ENCODE results near the gene NEUROD2. TPM values are rescaled to one million over a fixed set of nuclear protein-coding genes. Genes with fewer than 3 reads are reported as not detected.

Gene NEUROD2
- total RNA-seq, 2 donors from 2014 or later: not detected

- ATAC-seq (replicated peaks in 1 of 2) (no peak), DNase-seq (no peak)
- Mint-ChIP-seq H3K36me3 (ENCODE audit: insufficient read depth in 2 of 2) (no peaks in the 10 kb centered on the region), H3K9me3 (no peaks in the 10 kb centered on the region), H3K4me3 (no peak overlapping the region), H3K27ac (no peak overlapping the region), H3K27me3 (ENCODE audit: low read depth) (no peaks in the 10 kb centered on the region), H3K4me1 (ENCODE audit: low read depth) (no peaks in the 10 kb centered on the region)
Observed at GRCh38 chr17:39581759-39582085, 26.0 kb downstream of the NEUROD2 start.

GRCh38 chr17:39581071-39581758 lies 26.5 kb downstream of the NEUROD2 start:
- no peak for DNase-seq
- H3K36me3 Mint-ChIP-seq (ENCODE audit: insufficient read depth in 2 of 2): no peaks in the 10 kb centered on the region
- H3K27me3 Mint-ChIP-seq (ENCODE audit: low read depth): no peaks in the 10 kb centered on the region
- ATAC-seq (replicated peaks in 1 of 2): no peak
- H3K4me1 Mint-ChIP-seq (ENCODE audit: low read depth): no peaks in the 10 kb centered on the region
- H3K9me3 Mint-ChIP-seq: no peaks in the 10 kb centered on the region
- H3K4me3 Mint-ChIP-seq: no peak overlapping the region
- no peak overlapping the region for H3K27ac Mint-ChIP-seq

GRCh38 chr17:39580082-39580468 lies 27.6 kb downstream of the NEUROD2 start:
- DNase-seq (no peak), ATAC-seq (replicated peaks in 1 of 2) (no peak)
- H3K27ac Mint-ChIP-seq: no peak overlapping the region
- H3K36me3 Mint-ChIP-seq (ENCODE audit: insufficient read depth in 2 of 2): no peaks in the 10 kb centered on the region
- no peaks in the 10 kb centered on the region for H3K27me3 Mint-ChIP-seq (ENCODE audit: low read depth)
- no peak overlapping the region for H3K4me3 Mint-ChIP-seq
- no peaks in the 10 kb centered on the region for H3K9me3 Mint-ChIP-seq
- H3K4me1 Mint-ChIP-seq (ENCODE audit: low read depth): no peaks in the 10 kb centered on the region

- ATAC-seq (replicated peaks in 1 of 2): no peak
- no peak overlapping the region for H3K4me3 Mint-ChIP-seq
- H3K27me3 Mint-ChIP-seq (ENCODE audit: low read depth): no peaks in the 10 kb centered on the region
- no peaks in the 10 kb centered on the region for H3K36me3 Mint-ChIP-seq (ENCODE audit: insufficient read depth in 2 of 2)
- DNase-seq: no peak
- H3K27ac Mint-ChIP-seq: no peak overlapping the region
- no peaks in the 10 kb centered on the region for H3K4me1 Mint-ChIP-seq (ENCODE audit: low read depth)
- no peaks in the 10 kb centered on the region for H3K9me3 Mint-ChIP-seq
Observed at GRCh38 chr17:39579318-39580081, 28.2 kb downstream of the NEUROD2 start.

- ATAC-seq (replicated peaks in 1 of 2) (no peak), DNase-seq (no peak)
- no peak overlapping the region for H3K4me3 Mint-ChIP-seq
- peaks cover 4% of the 10 kb centered on the region for H3K4me1 Mint-ChIP-seq (ENCODE audit: low read depth)
- H3K36me3 Mint-ChIP-seq (ENCODE audit: insufficient read depth in 2 of 2): no peaks in the 10 kb centered on the region
- H3K27me3 Mint-ChIP-seq (ENCODE audit: low read depth): no peaks in the 10 kb centered on the region
- no peaks in the 10 kb centered on the region for H3K9me3 Mint-ChIP-seq
- no peak overlapping the region for H3K27ac Mint-ChIP-seq
Observed at GRCh38 chr17:39578272-39578671, 29.4 kb downstream of the NEUROD2 start.

GRCh38 chr17:39576187-39576586 lies 31.5 kb downstream of the NEUROD2 start:
- H3K27ac Mint-ChIP-seq: no peak overlapping the region
- peaks cover under 1 to 3% of the 10 kb centered on the region in 2 donors for H3K9me3 Mint-ChIP-seq
- H3K36me3 Mint-ChIP-seq (ENCODE audit: insufficient read depth in 2 of 2): peaks cover 6 to 8% of the 10 kb centered on the region in 2 donors
- ATAC-seq (replicated peaks in 1 of 2) (no peak), DNase-seq (no peak)
- H3K27me3 Mint-ChIP-seq (ENCODE audit: low read depth): no peaks in the 10 kb centered on the region
- H3K4me3 Mint-ChIP-seq: no peak overlapping the region
- H3K4me1 Mint-ChIP-seq (ENCODE audit: low read depth): peaks cover 4% of the 10 kb centered on the region

- Mint-ChIP-seq H3K4me1 (ENCODE audit: low read depth) (peaks cover 4% of the 10 kb centered on the region), H3K4me3 (peak overlapping the region; percentile 70 to 87), H3K36me3 (ENCODE audit: insufficient read depth in 2 of 2) (peaks cover 9 to 16% of the 10 kb centered on the region in 2 donors), H3K27me3 (ENCODE audit: low read depth) (no peaks in the 10 kb centered on the region), H3K9me3 (peaks cover 3 to 7% of the 10 kb centered on the region in 2 donors), H3K27ac (no peak overlapping the region)
- peak; percentile 48 to 53 for DNase-seq
- peak; percentile 78 to 81 for ATAC-seq (replicated peaks in 1 of 2)
Observed at GRCh38 chr17:39573447-39574298, 34.0 kb downstream of the NEUROD2 start.

- Mint-ChIP-seq H3K27ac (no peak overlapping the region), H3K27me3 (ENCODE audit: low read depth) (no peaks in the 10 kb centered on the region), H3K4me1 (ENCODE audit: low read depth) (peaks cover 4% of the 10 kb centered on the region), H3K9me3 (peaks cover 3 to 7% of the 10 kb centered on the region in 2 donors), H3K36me3 (ENCODE audit: insufficient read depth in 2 of 2) (peaks cover 9 to 16% of the 10 kb centered on the region in 2 donors), H3K4me3 (no peak overlapping the region)
- DNase-seq (no peak), ATAC-seq (replicated peaks in 1 of 2) (no peak)
Observed at GRCh38 chr17:39572121-39572520, 35.6 kb downstream of the NEUROD2 start.

- H3K4me3 Mint-ChIP-seq: no peak overlapping the region
- no peak overlapping the region for H3K27ac Mint-ChIP-seq
- no peaks in the 10 kb centered on the region for H3K27me3 Mint-ChIP-seq (ENCODE audit: low read depth)
- DNase-seq (no peak), ATAC-seq (replicated peaks in 1 of 2) (no peak)
- H3K36me3 Mint-ChIP-seq (ENCODE audit: insufficient read depth in 2 of 2): peaks cover 11 to 18% of the 10 kb centered on the region in 2 donors
- H3K4me1 Mint-ChIP-seq (ENCODE audit: low read depth): peaks cover 4% of the 10 kb centered on the region
- H3K9me3 Mint-ChIP-seq: peaks cover 3 to 7% of the 10 kb centered on the region in 2 donors
Observed at GRCh38 chr17:39569126-39569525, 38.6 kb downstream of the NEUROD2 start.

- Mint-ChIP-seq H3K27ac (no peak overlapping the region), H3K4me1 (ENCODE audit: low read depth) (no peaks in the 10 kb centered on the region), H3K4me3 (no peak overlapping the region), H3K9me3 (peaks cover 3 to 7% of the 10 kb centered on the region in 2 donors), H3K27me3 (ENCODE audit: low read depth) (no peaks in the 10 kb centered on the region), H3K36me3 (ENCODE audit: insufficient read depth in 2 of 2) (peaks cover 11 to 18% of the 10 kb centered on the region in 2 donors)
- ATAC-seq (replicated peaks in 1 of 2): no peak
- DNase-seq: no peak
Observed at GRCh38 chr17:39568702-39569101, 39.0 kb downstream of the NEUROD2 start.

- DNase-seq (no peak), ATAC-seq (replicated peaks in 1 of 2) (no peak)
- Mint-ChIP-seq H3K4me3 (no peak overlapping the region), H3K27me3 (ENCODE audit: low read depth) (no peaks in the 10 kb centered on the region), H3K36me3 (ENCODE audit: insufficient read depth in 2 of 2) (peaks cover 5 to 11% of the 10 kb centered on the region in 2 donors), H3K9me3 (peaks cover 3 to 5% of the 10 kb centered on the region in 2 donors), H3K4me1 (ENCODE audit: low read depth) (no peaks in the 10 kb centered on the region), H3K27ac (no peak overlapping the region)
Observed at GRCh38 chr17:39566094-39566850, 41.4 kb downstream of the NEUROD2 start.

- Mint-ChIP-seq H3K4me1 (ENCODE audit: low read depth) (no peaks in the 10 kb centered on the region), H3K9me3 (no peaks in the 10 kb centered on the region), H3K27me3 (ENCODE audit: low read depth) (no peaks in the 10 kb centered on the region), H3K36me3 (ENCODE audit: insufficient read depth in 2 of 2) (peaks cover 2 to 5% of the 10 kb centered on the region in 2 donors), H3K27ac (no peak overlapping the region), H3K4me3 (no peak overlapping the region)
- ATAC-seq (replicated peaks in 1 of 2) (no peak), DNase-seq (no peak)
Observed at GRCh38 chr17:39564211-39564848, 43.4 kb downstream of the NEUROD2 start.
